ENCODE results near the gene MMRN1. TPM values are rescaled to one million over a fixed set of nuclear protein-coding genes. Genes with fewer than 3 reads are reported as not detected.

The MMRN1 gene
- total RNA-seq, 1 experiment from 2014 or later: not detected

DNA sequence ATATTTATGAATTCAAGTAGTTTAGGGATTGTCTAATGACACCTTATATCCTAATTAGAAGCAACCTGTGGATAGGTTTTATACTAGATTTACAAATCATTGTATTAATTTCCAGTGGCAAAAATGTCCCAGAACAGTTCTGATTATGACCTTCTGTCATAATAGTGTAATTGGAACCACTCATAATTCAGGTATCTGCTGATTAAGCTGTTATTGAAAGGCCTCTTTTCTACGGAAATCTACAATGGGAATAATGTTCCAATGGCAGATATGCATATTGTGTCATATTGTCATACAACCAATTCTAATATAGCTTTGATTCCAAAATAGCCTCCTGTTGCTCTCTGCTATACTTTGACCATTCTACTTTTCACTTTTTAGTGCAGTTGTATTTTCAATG, 19.0 kb downstream of the MMRN1 start:
- intact Hi-C loops (cut with micrococcal nuclease; ENCODE audit: unreplicated experiment): loop anchor here (1.0 kb wide), 1 partner anchor 380 kb away; no protein-coding TSS in a partner anchor
- H3K36me3 Mint-ChIP-seq (ENCODE audit: insufficient read depth, unreplicated experiment): no peaks in the 10 kb centered on the region
- BruUV-seq (replicated peaks): no TSS peak
- H3K36me3 ChIP-seq (ENCODE audit: control insufficient read depth, insufficient read depth, low read length): no peaks in the 10 kb centered on the region
- H3K4me1 Mint-ChIP-seq (ENCODE audit: low read depth, unreplicated experiment): peaks cover 6% of the 10 kb centered on the region
- TF ChIP-seq, protein P1, sequence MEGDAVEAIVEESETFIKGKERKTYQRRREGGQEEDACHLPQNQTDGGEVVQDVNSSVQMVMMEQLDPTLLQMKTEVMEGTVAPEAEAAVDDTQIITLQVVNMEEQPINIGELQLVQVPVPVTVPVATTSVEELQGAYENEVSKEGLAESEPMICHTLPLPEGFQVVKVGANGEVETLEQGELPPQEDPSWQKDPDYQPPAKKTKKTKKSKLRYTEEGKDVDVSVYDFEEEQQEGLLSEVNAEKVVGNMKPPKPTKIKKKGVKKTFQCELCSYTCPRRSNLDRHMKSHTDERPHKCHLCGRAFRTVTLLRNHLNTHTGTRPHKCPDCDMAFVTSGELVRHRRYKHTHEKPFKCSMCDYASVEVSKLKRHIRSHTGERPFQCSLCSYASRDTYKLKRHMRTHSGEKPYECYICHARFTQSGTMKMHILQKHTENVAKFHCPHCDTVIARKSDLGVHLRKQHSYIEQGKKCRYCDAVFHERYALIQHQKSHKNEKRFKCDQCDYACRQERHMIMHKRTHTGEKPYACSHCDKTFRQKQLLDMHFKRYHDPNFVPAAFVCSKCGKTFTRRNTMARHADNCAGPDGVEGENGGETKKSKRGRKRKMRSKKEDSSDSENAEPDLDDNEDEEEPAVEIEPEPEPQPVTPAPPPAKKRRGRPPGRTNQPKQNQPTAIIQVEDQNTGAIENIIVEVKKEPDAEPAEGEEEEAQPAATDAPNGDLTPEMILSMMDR (IDR thresholded peaks at IDR 0.05; ENCODE audit: insufficient read depth in 1 of 2, low read depth in 1 of 2, low read length in 1 of 2, severe bottlenecking in 1 of 2, unreplicated experiment in 1 of 2): no peak
- H3K9me3 Mint-ChIP-seq (ENCODE audit: unreplicated experiment): no peaks in the 10 kb centered on the region
- no peak overlapping the region for H3K4me3 Mint-ChIP-seq (ENCODE audit: unreplicated experiment)
- peaks cover 2% of the 10 kb centered on the region for H3K27me3 Mint-ChIP-seq (ENCODE audit: insufficient read depth, unreplicated experiment)
- DNase-seq: no peak
- no peak overlapping the region for H3K4me3 ChIP-seq (ENCODE audit: low read depth, low read length)
- H3K27ac Mint-ChIP-seq (ENCODE audit: unreplicated experiment): no peak overlapping the region
- H3K9me3 ChIP-seq: no peaks in the 10 kb centered on the region
- 0 out of 2 replicates have a peak, but pooled peaks cover 3% of the 10 kb centered on the region for H3K4me1 ChIP-seq
- POLR2A ChIA-PET: no interaction called here
- CTCF ChIA-PET: no interaction called here
- H3K27me3 ChIP-seq (replicated peaks; ENCODE audit: control insufficient read depth, insufficient read depth, low read length): no peaks in the 10 kb centered on the region

DNA sequence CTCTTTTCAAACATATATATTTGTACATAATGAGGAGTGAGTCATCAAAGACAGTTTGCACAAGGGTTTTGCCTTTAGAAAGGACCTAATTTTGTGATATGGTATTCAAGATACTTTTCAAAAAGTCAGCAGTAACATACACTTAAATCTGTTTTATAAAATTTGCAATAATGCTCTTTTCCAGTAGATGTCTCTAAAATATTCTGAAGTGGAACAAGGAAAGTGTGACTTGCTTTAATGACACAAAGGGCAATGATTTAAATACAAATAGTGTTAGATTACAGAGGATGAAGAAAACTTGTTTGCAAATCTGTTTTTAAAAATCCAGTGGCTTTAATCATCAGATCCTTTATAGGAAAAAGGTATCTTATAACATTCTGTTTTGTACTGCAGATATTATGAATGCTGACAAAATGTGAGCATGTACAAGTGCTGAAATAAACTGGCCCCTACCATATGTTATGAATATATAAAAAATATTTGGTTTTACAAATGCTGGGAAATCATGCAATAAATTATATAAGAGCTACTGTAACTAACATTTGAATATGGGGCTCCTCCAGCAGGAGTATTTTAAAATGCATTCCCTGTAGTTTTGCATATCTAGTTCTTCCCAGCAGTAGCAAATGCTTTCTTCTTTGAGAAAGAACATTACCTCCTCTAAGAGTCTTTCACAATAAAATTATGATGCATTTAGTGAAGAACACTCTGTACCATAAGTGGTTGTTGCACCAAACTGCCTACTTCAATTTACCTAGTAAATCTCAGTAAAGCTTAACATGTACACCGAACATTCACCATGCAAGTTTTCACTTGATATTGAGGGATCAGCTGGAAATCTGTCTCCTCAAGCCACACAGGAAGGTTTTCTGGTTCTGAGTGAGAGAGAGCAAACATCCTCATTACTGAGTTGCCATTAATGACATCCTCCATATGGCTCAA, 20.2 kb downstream of the MMRN1 start:
- no peaks in the 10 kb centered on the region for H3K27me3 ChIP-seq (replicated peaks; ENCODE audit: control insufficient read depth, insufficient read depth, low read length)
- TF ChIP-seq, protein P1 (IDR thresholded peaks at IDR 0.05; ENCODE audit: insufficient read depth in 1 of 2, low read depth in 1 of 2, low read length in 1 of 2, severe bottlenecking in 1 of 2, unreplicated experiment in 1 of 2): no peak
- DNase-seq: no peak
- H3K4me1 ChIP-seq: 0 out of 2 replicates have a peak, but pooled peaks cover 3% of the 10 kb centered on the region
- H3K4me3 ChIP-seq (ENCODE audit: low read depth, low read length): no peak overlapping the region
- ChIA-PET POLR2A (no interaction called here), CTCF (interaction anchor here (0.5 kb wide), 1 partner anchor 1313 kb away, joined by 3 read pairs; no protein-coding TSS in a partner anchor)
- no peaks in the 10 kb centered on the region for H3K36me3 ChIP-seq (ENCODE audit: control insufficient read depth, insufficient read depth, low read length)
- Mint-ChIP-seq H3K4me1 (ENCODE audit: low read depth, unreplicated experiment) (peaks cover 6% of the 10 kb centered on the region), H3K36me3 (ENCODE audit: insufficient read depth, unreplicated experiment) (no peaks in the 10 kb centered on the region), H3K27ac (ENCODE audit: unreplicated experiment) (no peak overlapping the region), H3K4me3 (ENCODE audit: unreplicated experiment) (no peak overlapping the region), H3K9me3 (ENCODE audit: unreplicated experiment) (no peaks in the 10 kb centered on the region), H3K27me3 (ENCODE audit: insufficient read depth, unreplicated experiment) (peaks cover 2% of the 10 kb centered on the region)
- no peaks in the 10 kb centered on the region for H3K9me3 ChIP-seq
- intact Hi-C loops (cut with micrococcal nuclease; ENCODE audit: unreplicated experiment): loop anchor here (1.0 kb wide), 1 partner anchor 378 kb away; no protein-coding TSS in a partner anchor
- BruUV-seq (replicated peaks): no TSS peak

DNA sequence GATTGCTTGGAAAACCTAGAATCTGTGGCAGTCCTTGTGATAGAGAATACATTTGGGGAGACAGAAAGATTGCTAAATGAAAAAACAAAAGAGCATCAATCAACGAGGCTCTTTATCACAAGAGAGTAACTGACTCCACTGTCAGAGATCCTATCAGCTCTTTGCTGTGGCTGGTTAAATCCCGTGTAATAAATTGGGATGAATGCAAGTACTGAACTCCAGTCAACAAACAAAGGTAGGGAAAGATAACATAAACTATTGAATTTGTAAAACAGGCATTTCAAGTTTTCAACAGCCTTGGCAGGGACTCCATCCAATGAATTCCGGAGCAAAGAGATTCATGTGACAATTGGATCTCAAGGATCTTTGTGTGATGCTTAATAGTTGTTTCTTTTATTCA, 21.3 kb downstream of the MMRN1 start:
- Mint-ChIP-seq H3K36me3 (ENCODE audit: insufficient read depth, unreplicated experiment) (no peaks in the 10 kb centered on the region), H3K27me3 (ENCODE audit: insufficient read depth, unreplicated experiment) (peaks cover 2% of the 10 kb centered on the region), H3K9me3 (ENCODE audit: unreplicated experiment) (no peaks in the 10 kb centered on the region), H3K4me1 (ENCODE audit: low read depth, unreplicated experiment) (peaks cover 6% of the 10 kb centered on the region), H3K27ac (ENCODE audit: unreplicated experiment) (no peak overlapping the region), H3K4me3 (ENCODE audit: unreplicated experiment) (no peak overlapping the region)
- 0 out of 2 replicates have a peak, but pooled peaks cover 3% of the 10 kb centered on the region for H3K4me1 ChIP-seq
- H3K9me3 ChIP-seq: no peaks in the 10 kb centered on the region
- POLR2A ChIA-PET: no interaction called here
- H3K36me3 ChIP-seq (ENCODE audit: control insufficient read depth, insufficient read depth, low read length): no peaks in the 10 kb centered on the region
- no TSS peak for BruUV-seq (replicated peaks)
- TF ChIP-seq, protein P1 (IDR thresholded peaks at IDR 0.05; ENCODE audit: insufficient read depth in 1 of 2, low read depth in 1 of 2, low read length in 1 of 2, severe bottlenecking in 1 of 2, unreplicated experiment in 1 of 2): no peak
- peak in 1 of 2 experiments; percentile 14 for DNase-seq
- H3K4me3 ChIP-seq (ENCODE audit: low read depth, low read length): no peak overlapping the region
- CTCF ChIA-PET: interaction anchor here (0.9 kb wide), 1 partner anchor 731 kb away, joined by 5 read pairs; no protein-coding TSS in a partner anchor
- no peaks in the 10 kb centered on the region for H3K27me3 ChIP-seq (replicated peaks; ENCODE audit: control insufficient read depth, insufficient read depth, low read length)
- intact Hi-C loops (cut with micrococcal nuclease; ENCODE audit: unreplicated experiment): no loop called here

All from Caco-2 (cell line).